H9 (cell line): ENCODE measurements around the gene VSIR. TPM values are rescaled to one million over a fixed set of nuclear protein-coding genes. Genes with fewer than 3 reads are reported as not detected.

Source experiments
- DNase-seq: peaks from one replicate; pipeline ENCODE4 v3.0.0-alpha.2; 2017
- H2AFZ ChIP-seq: one replicate; pipeline ENCODE4 v1.6.1; 2013; ENCODE audit warnings: mild to moderate bottlenecking, low read length, control low read depth, moderate library complexity
- H2AK5ac ChIP-seq: 2 replicates; pipeline ENCODE4 v1.6.1; 2013; ENCODE audit warnings: low read length, control low read depth, mixed read lengths; ENCODE audit not compliant: insufficient read length
- H2BK120ac ChIP-seq: one replicate; pipeline ENCODE4 v1.6.1; 2013; ENCODE audit warnings: low read depth, mild to moderate bottlenecking, low read length, control low read depth, inconsistent platforms; ENCODE audit not compliant: poor library complexity, severe bottlenecking
- H2BK12ac ChIP-seq: 2 replicates; pipeline ENCODE4 v1.6.1; 2013; ENCODE audit warnings: low read length, control low read depth, mixed read lengths, low read depth; ENCODE audit not compliant: insufficient read length
- H2BK15ac ChIP-seq: 2 replicates; pipeline ENCODE4 v1.6.1; 2013; ENCODE audit warnings: low read depth, low read length, control low read depth
- H2BK20ac ChIP-seq: one replicate; pipeline ENCODE4 v1.6.1; 2013; ENCODE audit warnings: low read depth, mild to moderate bottlenecking, low read length, control low read depth, inconsistent platforms; ENCODE audit not compliant: poor library complexity, severe bottlenecking
- H2BK5ac ChIP-seq: 2 replicates; pipeline ENCODE4 v1.6.1; 2013; ENCODE audit warnings: low read length, control low read depth, mixed read lengths; ENCODE audit not compliant: insufficient read length
- H3K14ac ChIP-seq: 2 replicates; pipeline ENCODE4 v1.6.1; 2013; ENCODE audit warnings: low read length, control low read depth; ENCODE audit not compliant: insufficient read depth
- H3K18ac ChIP-seq: 2 replicates; pipeline ENCODE4 v1.6.1; 2013; ENCODE audit warnings: low read depth, mild to moderate bottlenecking, mixed read lengths, low read length, control low read depth; ENCODE audit not compliant: insufficient read length
- H3K23ac ChIP-seq: 2 replicates; pipeline ENCODE4 v1.6.1; 2013; ENCODE audit warnings: low read length, control low read depth, mixed read lengths, low read depth; ENCODE audit not compliant: insufficient read length
- H3K23me2 ChIP-seq: 2 replicates; pipeline ENCODE4 v1.6.1; 2013; ENCODE audit warnings: low read depth, mild to moderate bottlenecking, mixed read lengths, low read length, control low read depth; ENCODE audit not compliant: insufficient read length, poor library complexity, severe bottlenecking
- H3K27ac ChIP-seq: 2 replicates; pipeline ENCODE4 v1.5.1; 2013; ENCODE audit warnings: low read length, control low read depth, mixed read lengths, low read depth; ENCODE audit not compliant: insufficient read length
- H3K27me3 ChIP-seq: 2 replicates; pipeline ENCODE4 v1.6.1; 2013; ENCODE audit warnings: low read length, control low read depth, inconsistent platforms; ENCODE audit not compliant: insufficient read depth
- H3K4ac ChIP-seq: 2 replicates; pipeline ENCODE4 v1.6.1; 2013; ENCODE audit warnings: low read depth, mild to moderate bottlenecking, control low read depth, inconsistent platforms, low read length, moderate library complexity
- H3K4me1 ChIP-seq: 2 replicates; pipeline ENCODE4 v1.6.1; 2013; ENCODE audit warnings: low read length, control low read depth, inconsistent platforms; ENCODE audit not compliant: insufficient read depth
- H3K4me2 ChIP-seq: 2 replicates; pipeline ENCODE4 v1.6.1; 2013; ENCODE audit warnings: low read length, control low read depth, mixed read lengths; ENCODE audit not compliant: insufficient read length, insufficient read depth
- H3K56ac ChIP-seq: 2 replicates; pipeline ENCODE4 v1.6.1; 2013; ENCODE audit warnings: low read depth, mild to moderate bottlenecking, mixed read lengths, low read length, control low read depth; ENCODE audit not compliant: insufficient read length
- H3K79me1 ChIP-seq: 2 replicates; pipeline ENCODE4 v1.6.1; 2013; ENCODE audit warnings: low read depth, mild to moderate bottlenecking, moderate library complexity, low read length, control low read depth, inconsistent platforms; ENCODE audit not compliant: insufficient read depth, poor library complexity, severe bottlenecking
- H3K79me2 ChIP-seq: 2 replicates; pipeline ENCODE4 v1.6.1; 2013; ENCODE audit warnings: low read length, control low read depth, inconsistent platforms; ENCODE audit not compliant: insufficient read depth
- H3K9ac ChIP-seq: 2 replicates; pipeline ENCODE4 v1.6.1; 2013; ENCODE audit warnings: low read length, control low read depth, mixed read lengths; ENCODE audit not compliant: insufficient read length; ENCODE audit errors: extremely low read depth
- H3K9me3 ChIP-seq: one replicate; pipeline ENCODE4 v1.6.1; 2013; ENCODE audit warnings: low read depth, low read length, inconsistent platforms; ENCODE audit not compliant: control insufficient read depth
- H3T11ph ChIP-seq: one replicate; pipeline ENCODE4 v1.6.1; 2013; ENCODE audit warnings: mild to moderate bottlenecking, low read length, control low read depth, inconsistent platforms
- H4K20me1 ChIP-seq: one replicate; pipeline ENCODE4 v1.6.1; 2013; ENCODE audit not compliant: control insufficient read depth, insufficient read length, insufficient read depth
- H4K5ac ChIP-seq: 2 replicates; pipeline ENCODE4 v1.6.1; 2013; ENCODE audit warnings: low read depth, mild to moderate bottlenecking, mixed read lengths, low read length, control low read depth; ENCODE audit not compliant: insufficient read length
- H4K8ac ChIP-seq: replicated peaks from 2 replicates; pipeline ENCODE4 v1.6.1; 2013; ENCODE audit warnings: low read length, control low read depth, mixed read lengths, low read depth; ENCODE audit not compliant: insufficient read length
- H4K91ac ChIP-seq: 2 replicates; pipeline ENCODE4 v1.6.1; 2013; ENCODE audit warnings: low read depth, mild to moderate bottlenecking, moderate library complexity, mixed read lengths, low read length, control low read depth; ENCODE audit not compliant: insufficient read length
- H3K27ac Mint-ChIP-seq, 3 experiments: 2 replicates in 2 of 3; 3 replicates in 1 of 3; pipeline ENCODE4 v1.8.0; 2020 to 2021; ENCODE audit warnings: mixed read lengths in 3 of 3, mild to moderate bottlenecking in 1 of 3, moderate library complexity in 1 of 3
- H3K27me3 Mint-ChIP-seq: 2 replicates; pipeline ENCODE4 v1.8.0; 2021; ENCODE audit warnings: low read depth, mild to moderate bottlenecking, moderate library complexity, mixed read lengths
- H3K36me3 Mint-ChIP-seq, 3 experiments: 2 replicates in 2 of 3; 3 replicates in 1 of 3; pipeline ENCODE4 v1.8.0; 2020 to 2021; ENCODE audit warnings: low read depth in 3 of 3, mixed read lengths in 3 of 3; ENCODE audit not compliant: insufficient read depth in 1 of 3
- H3K4me1 Mint-ChIP-seq, 2 experiments: 2 replicates each; pipeline ENCODE4 v1.8.0; 2020; ENCODE audit warnings: mixed read lengths in 2 of 2
- H3K4me3 Mint-ChIP-seq, 2 experiments: 2 replicates in 1 of 2; 3 replicates in 1 of 2; pipeline ENCODE4 v1.8.0; 2020 to 2021; ENCODE audit warnings: mild to moderate bottlenecking in 2 of 2, mixed read lengths in 2 of 2, moderate library complexity in 1 of 2
- H3K9me3 Mint-ChIP-seq, 2 experiments: 2 replicates in 1 of 2; 3 replicates in 1 of 2; pipeline ENCODE4 v1.8.0; 2020; ENCODE audit warnings: mild to moderate bottlenecking in 2 of 2, mixed read lengths in 2 of 2, moderate library complexity in 1 of 2
- WGBS: extraction: QIAGEN DNeasy Blood & Tissue Kit; methylation state at CpG from one replicate; pipeline ENCODE4 v1.1.7; 2013; ENCODE audit warnings: missing lambda C conversion rate, low lambda C conversion rate, mixed read lengths; ENCODE audit not compliant: insufficient read length; ENCODE audit errors: extremely low coverage; 5-methylcytosine and 5-hydroxymethylcytosine counted together
- total RNA-seq: library from RNA; stranded (reverse); gene quantifications from 2 replicates; pipeline ENCODE4 v1.2.1, GENCODE V29; 2021
- TF ChIP-seq, protein P1 (sequence below): fragments of 200-600 bp; sonication (generic); conservative IDR thresholded peaks from 3 replicates; pipeline ENCODE4 v1.8.0; 2021; ENCODE audit warnings: antibody characterized with exemption, mild to moderate bottlenecking

Gene VSIR
- total RNA-seq, 1 experiment from 2014 or later: 0.11 TPM

DNA sequence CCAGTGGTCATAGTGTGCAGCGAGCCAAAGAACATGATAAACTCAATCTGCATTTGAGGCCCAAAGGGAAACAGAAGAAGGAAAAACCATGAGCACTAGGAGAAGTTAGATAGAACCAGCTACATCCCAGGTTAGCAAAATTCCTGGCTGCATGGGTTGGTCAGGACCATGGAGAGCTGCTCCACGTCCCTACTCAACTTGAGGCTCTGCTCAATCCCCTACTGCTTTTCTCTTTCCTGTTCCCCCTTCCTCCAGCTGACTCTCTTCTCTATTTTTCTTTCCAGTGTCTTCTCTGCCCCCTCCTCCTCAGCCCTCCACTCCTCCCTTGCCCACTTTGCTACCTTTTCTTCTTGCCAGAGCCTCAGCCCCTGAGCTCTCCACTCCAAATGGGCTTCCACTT lies 21.9 kb upstream of the VSIR start:
- DNase-seq: peak; percentile 49
- Mint-ChIP-seq H3K4me3 (no peak overlapping the region), H3K4me1 (peaks cover 0 to 3% of the 10 kb centered on the region in 2 experiments; a peak in 1 of 4 replicates), H3K9me3 (no peaks in the 10 kb centered on the region; a peak in 1 of 5 replicates), H3K36me3 (no peaks in the 10 kb centered on the region), H3K27me3 (peaks cover 8% of the 10 kb centered on the region), H3K27ac (no peak overlapping the region)
- Histone ChIP-seq H3T11ph (no peak overlapping the region), H4K20me1 (no peaks in the 10 kb centered on the region), H4K8ac (no peak overlapping the region), H2BK15ac (no peak overlapping the region), H2AK5ac (no peak overlapping the region), H2BK20ac (no peak overlapping the region), H3K56ac (no peak overlapping the region), H3K9ac (no peak overlapping the region), H3K79me2 (no peaks in the 10 kb centered on the region), H3K27me3 (0 out of 2 replicates have a peak, but pooled peaks cover 2% of the 10 kb centered on the region), H3K23me2 (no peaks in the 10 kb centered on the region), H3K79me1 (no peaks in the 10 kb centered on the region), H2AFZ (no peak overlapping the region), H2BK120ac (no peak overlapping the region), H4K5ac (no peak overlapping the region), H3K4me1 (no peaks in the 10 kb centered on the region), H3K18ac (no peak overlapping the region), H3K4me2 (no peak overlapping the region), H3K14ac (no peak overlapping the region), H2BK5ac (no peak overlapping the region), H3K27ac (no peak overlapping the region), H2BK12ac (no peak overlapping the region), H3K9me3 (no peaks in the 10 kb centered on the region), H4K91ac (no peak overlapping the region), H3K23ac (no peak overlapping the region), H3K4ac (no peak overlapping the region)
- WGBS: no CpG with 5 or more reads among the region's 2 CpGs
- TF ChIP-seq, protein P1, sequence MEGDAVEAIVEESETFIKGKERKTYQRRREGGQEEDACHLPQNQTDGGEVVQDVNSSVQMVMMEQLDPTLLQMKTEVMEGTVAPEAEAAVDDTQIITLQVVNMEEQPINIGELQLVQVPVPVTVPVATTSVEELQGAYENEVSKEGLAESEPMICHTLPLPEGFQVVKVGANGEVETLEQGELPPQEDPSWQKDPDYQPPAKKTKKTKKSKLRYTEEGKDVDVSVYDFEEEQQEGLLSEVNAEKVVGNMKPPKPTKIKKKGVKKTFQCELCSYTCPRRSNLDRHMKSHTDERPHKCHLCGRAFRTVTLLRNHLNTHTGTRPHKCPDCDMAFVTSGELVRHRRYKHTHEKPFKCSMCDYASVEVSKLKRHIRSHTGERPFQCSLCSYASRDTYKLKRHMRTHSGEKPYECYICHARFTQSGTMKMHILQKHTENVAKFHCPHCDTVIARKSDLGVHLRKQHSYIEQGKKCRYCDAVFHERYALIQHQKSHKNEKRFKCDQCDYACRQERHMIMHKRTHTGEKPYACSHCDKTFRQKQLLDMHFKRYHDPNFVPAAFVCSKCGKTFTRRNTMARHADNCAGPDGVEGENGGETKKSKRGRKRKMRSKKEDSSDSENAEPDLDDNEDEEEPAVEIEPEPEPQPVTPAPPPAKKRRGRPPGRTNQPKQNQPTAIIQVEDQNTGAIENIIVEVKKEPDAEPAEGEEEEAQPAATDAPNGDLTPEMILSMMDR: no peak
